Measurements from ENCODE around the gene M1AP. TPM values are rescaled to one million over a fixed set of nuclear protein-coding genes. Genes with fewer than 3 reads are reported as not detected.

M1AP gene
- total RNA-seq, 1 experiment from 2014 or later, result 7.6 TPM

DNA sequence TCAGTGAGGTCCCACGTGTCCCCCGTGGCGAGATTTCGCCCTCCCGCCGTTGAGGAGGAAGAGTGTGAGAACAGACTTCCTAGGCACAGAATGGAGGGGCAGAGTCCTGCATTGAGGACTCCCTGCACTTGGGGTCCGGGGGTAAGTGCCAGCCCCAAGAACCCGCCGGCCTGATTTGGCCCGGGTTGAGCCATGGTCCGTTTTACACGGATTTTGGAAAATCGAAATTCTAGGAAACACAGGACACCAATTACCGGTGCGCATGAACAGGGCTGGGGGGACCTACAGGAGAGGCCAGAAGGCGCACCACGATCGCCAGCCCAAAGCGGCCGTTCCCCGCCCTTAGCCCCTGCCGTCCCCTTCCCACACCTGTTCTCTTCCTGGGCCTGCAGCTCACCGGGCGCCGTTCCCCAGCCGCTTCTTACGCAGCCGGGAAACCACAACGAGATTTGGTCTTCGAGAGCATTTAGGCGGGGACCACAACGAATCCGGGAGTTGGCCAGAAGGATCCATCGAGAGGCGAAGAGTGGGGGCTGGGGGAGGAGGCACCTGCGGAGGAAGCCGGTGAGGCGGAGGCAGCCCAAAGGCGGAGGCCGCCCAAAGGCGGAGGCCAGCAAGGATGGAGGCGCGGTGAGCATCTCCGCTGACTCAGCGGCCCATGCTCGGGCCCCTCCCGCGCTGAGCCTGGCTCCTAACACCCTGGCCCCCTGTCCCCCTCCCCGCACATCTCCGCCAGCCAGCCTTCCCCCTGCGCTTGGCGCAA is 134.3 kb downstream of the M1AP start:
- peak overlapping the region; percentile 34 to 74 for H3K4me3 Mint-ChIP-seq
- Histone ChIP-seq H4K8ac (replicated peaks; ENCODE audit: insufficient read length, low read depth, low read length) (no peak overlapping the region), H2AK5ac (ENCODE audit: insufficient read length, low read length) (no peak overlapping the region), H3K79me2 (ENCODE audit: insufficient read depth, low read length) (no peaks in the 10 kb centered on the region), H3T11ph (ENCODE audit: low read length) (no peak overlapping the region), H2AFZ (ENCODE audit: low read length) (no peak overlapping the region), H3K4me2 (ENCODE audit: insufficient read depth, insufficient read length, low read length) (peak overlapping the region; percentile 49), H3K9me3 (ENCODE audit: control insufficient read depth, low read depth, low read length) (no peaks in the 10 kb centered on the region), H3K4me1 (ENCODE audit: insufficient read depth, low read length) (no peaks in the 10 kb centered on the region), H2BK12ac (ENCODE audit: insufficient read length, low read depth, low read length) (no peak overlapping the region), H3K27ac (ENCODE audit: insufficient read length, low read depth, low read length) (no peak overlapping the region), H3K18ac (ENCODE audit: insufficient read length, low read depth, low read length) (no peak overlapping the region), H2BK5ac (ENCODE audit: insufficient read length, low read length) (no peak overlapping the region), H2BK15ac (ENCODE audit: low read depth, low read length) (no peak overlapping the region), H2BK120ac (ENCODE audit: low read depth, low read length, poor library complexity, severe bottlenecking) (no peak overlapping the region), H3K23me2 (ENCODE audit: insufficient read length, low read depth, low read length, poor library complexity, severe bottlenecking) (peaks cover 19% of the 10 kb centered on the region), H3K27me3 (ENCODE audit: insufficient read depth, low read length) (peaks cover 83% of the 10 kb centered on the region), H3K9ac (ENCODE audit: extremely low read depth, insufficient read length, low read length) (no peak overlapping the region), H3K79me1 (ENCODE audit: insufficient read depth, low read depth, low read length, poor library complexity, severe bottlenecking) (no peaks in the 10 kb centered on the region), H3K56ac (ENCODE audit: insufficient read length, low read depth, low read length) (no peak overlapping the region), H4K5ac (ENCODE audit: insufficient read length, low read depth, low read length) (no peak overlapping the region), H3K4ac (ENCODE audit: low read depth, low read length) (no peak overlapping the region), H3K23ac (ENCODE audit: insufficient read length, low read depth, low read length) (no peak overlapping the region), H4K91ac (ENCODE audit: insufficient read length, low read depth, low read length) (no peak overlapping the region), H3K14ac (ENCODE audit: insufficient read depth, low read length) (no peak overlapping the region), H2BK20ac (ENCODE audit: low read depth, low read length, poor library complexity, severe bottlenecking) (no peak overlapping the region), H4K20me1 (ENCODE audit: control insufficient read depth, insufficient read depth, insufficient read length) (no peaks in the 10 kb centered on the region)
- no peak overlapping the region for H3K27ac Mint-ChIP-seq
- DNase-seq, result peak; percentile 54
- peaks cover 12 to 15% of the 10 kb centered on the region in 2 experiments for H3K4me1 Mint-ChIP-seq
- H3K9me3 Mint-ChIP-seq, result peaks cover 13 to 17% of the 10 kb centered on the region in 2 experiments
- WGBS (ENCODE audit: extremely low coverage, insufficient read length, low lambda C conversion rate), result no CpG with 5 or more reads among the region's 52 CpGs
- TF ChIP-seq, protein P1, sequence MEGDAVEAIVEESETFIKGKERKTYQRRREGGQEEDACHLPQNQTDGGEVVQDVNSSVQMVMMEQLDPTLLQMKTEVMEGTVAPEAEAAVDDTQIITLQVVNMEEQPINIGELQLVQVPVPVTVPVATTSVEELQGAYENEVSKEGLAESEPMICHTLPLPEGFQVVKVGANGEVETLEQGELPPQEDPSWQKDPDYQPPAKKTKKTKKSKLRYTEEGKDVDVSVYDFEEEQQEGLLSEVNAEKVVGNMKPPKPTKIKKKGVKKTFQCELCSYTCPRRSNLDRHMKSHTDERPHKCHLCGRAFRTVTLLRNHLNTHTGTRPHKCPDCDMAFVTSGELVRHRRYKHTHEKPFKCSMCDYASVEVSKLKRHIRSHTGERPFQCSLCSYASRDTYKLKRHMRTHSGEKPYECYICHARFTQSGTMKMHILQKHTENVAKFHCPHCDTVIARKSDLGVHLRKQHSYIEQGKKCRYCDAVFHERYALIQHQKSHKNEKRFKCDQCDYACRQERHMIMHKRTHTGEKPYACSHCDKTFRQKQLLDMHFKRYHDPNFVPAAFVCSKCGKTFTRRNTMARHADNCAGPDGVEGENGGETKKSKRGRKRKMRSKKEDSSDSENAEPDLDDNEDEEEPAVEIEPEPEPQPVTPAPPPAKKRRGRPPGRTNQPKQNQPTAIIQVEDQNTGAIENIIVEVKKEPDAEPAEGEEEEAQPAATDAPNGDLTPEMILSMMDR (conservative IDR thresholded peaks at IDR 0.05), result no peak
- peaks cover 5 to 8% (median 6%) of the 10 kb centered on the region in 3 experiments; a peak in 6 of 7 replicates for H3K36me3 Mint-ChIP-seq (ENCODE audit: insufficient read depth in 1 of 3, low read depth in 3 of 3)
- peaks cover 96% of the 10 kb centered on the region for H3K27me3 Mint-ChIP-seq (ENCODE audit: low read depth)
